GM18868 (cell line): ENCODE data around the gene PCDHB11.
"Not testable (repeated sequence)": the region's sequence is repeated elsewhere in the genome, so short reads cannot be mapped to it uniquely, and the experiment has no call there.

Experiments used
- ATAC-seq: cut with Tn5 transposase; IDR thresholded peaks from one replicate; pipeline ENCODE4 v1.9.1; 2021; ENCODE audit warnings: mild to moderate bottlenecking, moderate library complexity; ENCODE audit not compliant: unreplicated experiment

The PCDHB11 gene

GRCh38 chr5:141235922-141236321, 36.5 kb downstream of the PCDHB11 start:
- ATAC-seq = not testable (repeated sequence)

- ATAC-seq = no peak
These were observed 37.3 kb downstream of the PCDHB11 start for GRCh38 chr5:141236516-141237313.

GRCh38 chr5:141241496-141241895, 42.1 kb downstream of the PCDHB11 start:
- no peak for ATAC-seq

- no peak for ATAC-seq
These were observed 45.9 kb downstream of the PCDHB11 start, which contains the start of gene PCDHB15 for GRCh38 chr5:141245250-141245717. Gene PCDHB15 (plus strand): TSS chr5:141245395. CDS start chr5:141245579, 184 bp downstream.

- not testable (repeated sequence) for ATAC-seq
These were observed 47.5 kb downstream of the PCDHB11 start for GRCh38 chr5:141246971-141247370.

GRCh38 chr5:141247434-141247833, 48.0 kb downstream of the PCDHB11 start:
- not testable (repeated sequence) for ATAC-seq

GRCh38 chr5:141250576-141250975, 51.1 kb downstream of the PCDHB11 start:
- ATAC-seq = no peak
